Esophagus squamous epithelium (tissue), 4 donors: ENCODE results near the gene FAM53B.

Source experiments
- CTCF ChIP-seq, 6 experiments: fragments of 450-650 bp in 4 of 6; fragments of 200-600 bp in 2 of 6; sonication (generic) in 2 of 6; IDR thresholded peaks; one replicate each; pipeline ENCODE4 v1.5.1; 2016 to 2019; ENCODE audit warnings: antibody characterized with exemption in 6 of 6, mild to moderate bottlenecking in 4 of 6, moderate library complexity in 4 of 6
- POLR2A ChIP-seq, 4 donors: fragments of 450-650 bp; IDR thresholded peaks; one replicate each; pipeline ENCODE4 v1.6.1; 2017; ENCODE audit warnings: antibody characterized with exemption in 4 of 4, mild to moderate bottlenecking in 4 of 4, moderate library complexity in 3 of 4

- TF ChIP-seq CTCF (IDR thresholded peaks at IDR 0.05) (no peak), POLR2A (IDR thresholded peaks at IDR 0.05) (no peak)
Measured at GRCh38 chr10:124586142-124586541, 158.0 kb downstream of the FAM53B start.
